Stimulated activated naive CD8-positive, alpha-beta T cell treated with anti-CD3 and anti-CD28 coated beads, Interleukin-15, Interleukin-2, amounts not matched to agents 100 ng/mL and 50 ng/mL, for 24 hours (primary cell): ENCODE results near the gene ARL8B.
A peak's percentile ranks its signal among the peaks of the same experiment; 100 is the strongest.
"Not testable (repeated sequence)": the region's sequence is repeated elsewhere in the genome, so short reads cannot be mapped to it uniquely, and the experiment has no call there.

Source experiments
- H3K27ac Mint-ChIP-seq: one replicate; pipeline ENCODE4 v1.8.0; 2021; ENCODE audit warnings: mild to moderate bottlenecking, mixed read lengths
- H3K27me3 Mint-ChIP-seq: one replicate; pipeline ENCODE4 v1.8.0; 2021; ENCODE audit warnings: mixed read lengths
- H3K36me3 Mint-ChIP-seq: one replicate; pipeline ENCODE4 v1.8.0; 2021; ENCODE audit warnings: low read depth, mixed read lengths
- H3K4me1 Mint-ChIP-seq: one replicate; pipeline ENCODE4 v1.8.0; 2021; ENCODE audit warnings: low read depth, mixed read lengths
- H3K4me3 Mint-ChIP-seq: one replicate; pipeline ENCODE4 v1.8.0; 2021; ENCODE audit warnings: mild to moderate bottlenecking, mixed read lengths
- H3K9me3 Mint-ChIP-seq: one replicate; pipeline ENCODE4 v1.8.0; 2021; ENCODE audit warnings: mixed read lengths

The ARL8B gene

DNA sequence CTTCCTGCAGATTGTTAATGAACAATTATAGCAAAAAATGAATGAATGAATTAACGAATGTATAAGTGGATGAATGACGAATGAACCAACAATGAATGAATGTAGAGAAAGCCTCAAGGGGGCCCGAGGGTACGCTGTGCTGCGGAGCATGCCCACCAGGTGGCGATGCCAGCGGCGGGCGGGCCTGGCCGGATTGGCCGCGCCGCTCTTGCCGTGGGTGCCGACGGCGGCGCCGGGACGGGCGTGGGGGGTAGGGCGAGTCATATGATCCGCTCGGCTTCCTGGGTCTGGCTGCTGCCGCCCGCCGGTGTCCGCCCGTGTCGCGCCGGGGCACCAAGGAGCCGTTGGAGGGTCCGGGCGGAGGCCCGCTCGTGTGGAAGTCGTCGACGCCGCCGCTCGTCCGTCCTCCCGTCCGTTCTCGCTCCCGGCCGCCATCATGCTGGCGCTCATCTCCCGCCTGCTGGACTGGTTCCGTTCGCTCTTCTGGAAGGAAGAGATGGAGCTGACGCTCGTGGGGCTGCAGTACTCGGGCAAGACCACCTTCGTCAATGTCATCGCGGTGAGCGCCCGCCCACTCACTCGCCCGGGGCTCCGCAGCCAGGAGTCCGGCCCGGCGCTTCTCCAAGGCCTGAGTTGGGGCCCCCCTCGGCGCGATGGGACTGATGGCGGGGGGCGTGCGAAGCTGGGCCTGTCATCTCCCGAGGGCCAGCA, at the start of gene ARL8B:
TSS of gene ARL8B (plus strand) at position 263 of the 711 bp plus-strand sequence. CDS start at position 437, 174 bp downstream.
- no peaks in the 10 kb centered on the region for H3K27me3 Mint-ChIP-seq
- peaks cover 48% of the 10 kb centered on the region for H3K4me1 Mint-ChIP-seq
- H3K36me3 Mint-ChIP-seq, result peaks cover 10% of the 10 kb centered on the region
- no peaks in the 10 kb centered on the region for H3K9me3 Mint-ChIP-seq
- H3K27ac Mint-ChIP-seq, result peak within 1 kb of the TSS; percentile 85
- H3K4me3 Mint-ChIP-seq, result peak within 1 kb of the TSS; percentile 87

DNA sequence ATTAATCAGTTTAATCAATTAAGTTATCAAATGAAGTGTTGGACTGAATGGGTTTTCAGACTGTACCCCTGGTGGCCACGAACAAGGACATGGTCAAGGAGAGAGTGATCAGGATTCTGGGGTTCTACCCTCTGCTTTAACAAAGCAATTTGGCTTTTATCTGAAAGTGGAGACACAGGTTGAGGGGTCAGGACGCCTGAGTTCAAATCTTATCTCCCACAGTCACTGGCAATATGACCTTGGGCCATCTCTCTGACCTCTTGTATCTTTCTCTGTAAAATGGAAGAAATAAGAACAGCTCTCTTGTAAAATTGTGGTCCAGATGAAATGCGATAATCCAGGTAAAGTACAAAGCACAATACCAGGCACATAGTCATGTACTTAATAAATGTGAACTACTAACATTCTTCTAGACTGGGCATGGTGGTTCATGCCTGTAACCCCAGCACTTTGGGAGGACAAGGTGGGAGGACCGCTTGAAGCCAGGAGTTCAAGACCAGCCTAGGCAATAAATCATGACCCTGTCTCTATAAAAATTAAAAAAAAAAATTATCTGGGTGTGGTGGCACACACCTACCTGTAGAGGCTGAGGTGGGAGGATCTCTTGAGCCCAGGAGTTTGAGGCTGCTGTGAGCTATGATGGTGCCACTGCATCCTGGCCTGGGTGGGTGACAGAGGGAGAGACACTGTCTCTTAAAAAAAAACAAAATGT, 48.6 kb upstream of the ARL8B start:
- Mint-ChIP-seq H3K27ac (no peak overlapping the region), H3K9me3 (no peaks in the 10 kb centered on the region), H3K4me3 (no peak overlapping the region), H3K36me3 (no peaks in the 10 kb centered on the region), H3K27me3 (peaks cover 11% of the 10 kb centered on the region), H3K4me1 (peaks cover 10% of the 10 kb centered on the region)

DNA sequence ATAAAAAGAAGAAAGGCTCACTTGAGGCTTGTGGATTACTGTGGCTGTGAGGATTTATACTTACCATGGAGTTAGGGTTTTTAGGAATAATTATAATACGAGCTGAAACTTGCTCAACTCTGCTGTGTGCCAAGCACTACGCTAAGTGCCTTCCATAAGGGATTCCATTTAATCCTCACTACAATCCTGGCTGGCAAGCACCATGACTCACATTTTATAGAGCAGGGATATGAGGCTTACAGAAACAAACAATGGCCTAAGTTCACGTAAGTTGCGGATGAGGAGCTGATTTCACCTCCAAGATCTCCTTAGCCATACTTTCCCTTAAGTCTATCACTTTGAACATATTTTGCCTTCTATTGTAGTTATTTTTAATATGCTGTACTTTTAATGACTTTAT, 43.9 kb upstream of the ARL8B start:
- Mint-ChIP-seq H3K27ac (no peak overlapping the region), H3K9me3 (no peaks in the 10 kb centered on the region), H3K27me3 (peaks cover 10% of the 10 kb centered on the region)

DNA sequence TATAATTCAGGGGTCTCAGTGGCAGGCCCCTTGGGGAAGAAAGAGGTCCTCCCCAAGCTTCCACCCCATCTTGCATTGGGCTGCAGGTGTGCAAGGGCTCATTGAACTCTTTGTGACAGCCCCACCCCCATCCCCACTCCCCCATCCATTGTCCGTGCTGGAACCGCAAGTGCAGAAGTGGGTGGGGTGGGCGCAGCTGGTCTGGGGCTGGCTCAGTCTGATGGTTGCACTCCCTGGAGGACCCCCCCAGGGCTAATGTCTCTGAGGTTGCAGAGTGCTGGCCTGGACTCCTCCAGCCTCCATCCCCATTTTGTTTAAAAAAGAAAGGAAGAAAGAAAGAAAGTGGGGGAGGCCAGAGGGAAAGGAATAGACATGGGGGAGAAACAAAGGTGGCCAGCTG, 42.3 kb upstream of the ARL8B start:
- no peak overlapping the region for H3K27ac Mint-ChIP-seq
- H3K36me3 Mint-ChIP-seq, result no peaks in the 10 kb centered on the region
- H3K27me3 Mint-ChIP-seq, result peaks cover 6% of the 10 kb centered on the region
- H3K9me3 Mint-ChIP-seq, result no peaks in the 10 kb centered on the region
- H3K4me1 Mint-ChIP-seq, result no peaks in the 10 kb centered on the region
- no peak overlapping the region for H3K4me3 Mint-ChIP-seq

More for the DNA sequence above, 43.9 kb upstream of the ARL8B start:
- Mint-ChIP-seq H3K4me1 (no peaks in the 10 kb centered on the region), H3K4me3 (no peak overlapping the region), H3K36me3 (no peaks in the 10 kb centered on the region)

DNA sequence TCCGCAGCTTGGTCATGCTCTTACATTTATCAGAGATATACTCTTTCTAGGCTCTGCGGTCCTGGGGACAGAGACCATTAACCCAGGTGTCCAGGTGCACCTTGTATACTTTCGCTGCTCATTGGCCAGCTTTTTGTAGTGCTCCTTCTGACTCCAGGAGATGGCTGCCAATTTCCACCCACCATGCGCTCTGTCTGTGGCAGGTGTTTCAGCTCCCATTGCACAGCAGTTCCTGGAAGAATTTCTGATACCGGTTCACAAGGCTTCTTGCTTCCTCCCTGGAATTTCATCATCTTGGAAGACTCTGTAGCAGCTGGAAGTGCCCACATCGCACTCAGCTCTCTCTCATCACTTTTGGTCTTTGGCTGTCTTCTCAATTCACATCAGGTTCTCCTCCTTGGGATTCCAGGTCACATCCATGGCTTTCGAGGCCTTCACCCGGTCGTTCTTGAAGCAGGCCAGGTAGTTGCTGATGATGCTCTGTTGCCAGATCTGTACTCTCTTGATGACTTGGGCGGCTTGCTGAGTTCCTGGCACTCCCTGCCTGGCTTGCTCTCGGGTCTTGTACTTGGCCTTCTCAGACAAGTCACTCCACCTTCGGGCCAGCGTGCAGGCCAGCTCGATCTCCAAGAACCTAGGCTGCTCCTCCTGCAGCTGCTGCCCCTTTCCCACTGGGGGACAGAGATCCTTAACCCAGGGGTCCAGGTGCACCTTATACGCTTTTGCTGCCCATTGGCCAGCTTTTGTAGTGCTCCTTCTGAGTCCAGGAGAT, 41.1 kb upstream of the ARL8B start:
- Mint-ChIP-seq H3K4me1 (no peaks in the 10 kb centered on the region), H3K9me3 (no peaks in the 10 kb centered on the region), H3K27ac (no peak overlapping the region), H3K36me3 (no peaks in the 10 kb centered on the region), H3K27me3 (peaks cover 6% of the 10 kb centered on the region), H3K4me3 (no peak overlapping the region)

DNA sequence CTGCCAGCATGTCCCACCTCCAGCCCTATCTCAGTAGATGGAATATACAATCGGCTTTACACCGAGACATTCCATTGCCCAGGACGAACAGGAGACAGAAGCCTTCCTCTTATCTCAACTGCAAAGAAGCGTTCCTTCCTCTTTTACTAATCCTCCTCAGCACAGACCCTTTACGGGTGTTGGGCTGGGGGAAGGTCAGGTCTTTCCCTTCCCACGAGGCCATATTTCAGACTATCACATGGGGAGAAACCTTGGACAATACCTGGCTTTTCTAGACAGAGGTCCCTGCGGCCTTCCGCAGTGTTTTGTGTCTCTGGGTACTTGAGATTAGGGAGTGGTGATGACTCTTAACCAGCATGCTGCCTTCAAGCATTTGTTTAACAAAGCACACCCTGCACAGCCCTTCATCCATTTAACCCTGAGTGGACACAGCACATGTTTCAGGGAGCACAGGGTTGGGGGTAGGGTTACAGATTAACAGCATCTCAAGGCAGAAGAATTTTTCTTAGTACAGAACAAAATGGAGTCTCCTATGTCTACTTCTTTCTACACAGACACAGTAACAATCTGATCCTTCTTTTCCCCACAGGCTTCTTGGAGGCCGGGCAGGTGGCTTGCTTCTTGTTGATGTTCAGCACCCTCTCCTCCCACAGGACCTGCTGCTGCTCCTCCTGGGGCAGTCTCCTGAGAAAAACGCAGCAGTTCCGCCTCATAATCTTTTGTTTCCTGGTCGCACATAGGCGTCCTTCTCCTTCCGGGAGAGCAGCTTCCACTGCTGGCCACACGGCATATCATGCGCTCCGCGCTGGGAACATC, 39.9 kb upstream of the ARL8B start:
- H3K4me1 Mint-ChIP-seq, H3K27ac Mint-ChIP-seq, H3K4me3 Mint-ChIP-seq, H3K27me3 Mint-ChIP-seq, H3K9me3 Mint-ChIP-seq, H3K36me3 Mint-ChIP-seq: not testable (repeated sequence)

DNA sequence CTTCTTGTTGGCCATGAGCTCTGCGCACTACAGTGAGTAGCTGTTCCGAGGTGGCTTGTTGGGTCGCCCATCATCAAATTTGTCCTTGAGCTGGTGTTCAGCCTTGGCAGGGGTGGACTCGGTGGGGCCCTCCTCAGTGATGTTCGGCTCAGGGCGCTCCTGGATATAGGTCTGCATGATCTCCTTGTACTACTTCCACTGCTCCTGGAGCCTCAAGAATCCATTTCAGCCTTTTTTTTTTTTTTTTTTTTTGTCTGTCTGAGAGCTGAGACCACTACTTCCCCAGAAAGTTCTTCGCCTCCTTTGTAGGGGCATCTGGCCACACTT, 39.3 kb upstream of the ARL8B start:
- no peak overlapping the region for H3K27ac Mint-ChIP-seq
- H3K4me3 Mint-ChIP-seq, result no peak overlapping the region
- H3K9me3 Mint-ChIP-seq, result no peaks in the 10 kb centered on the region
- peaks cover 6% of the 10 kb centered on the region for H3K27me3 Mint-ChIP-seq
- H3K36me3 Mint-ChIP-seq, result no peaks in the 10 kb centered on the region
- no peaks in the 10 kb centered on the region for H3K4me1 Mint-ChIP-seq

DNA sequence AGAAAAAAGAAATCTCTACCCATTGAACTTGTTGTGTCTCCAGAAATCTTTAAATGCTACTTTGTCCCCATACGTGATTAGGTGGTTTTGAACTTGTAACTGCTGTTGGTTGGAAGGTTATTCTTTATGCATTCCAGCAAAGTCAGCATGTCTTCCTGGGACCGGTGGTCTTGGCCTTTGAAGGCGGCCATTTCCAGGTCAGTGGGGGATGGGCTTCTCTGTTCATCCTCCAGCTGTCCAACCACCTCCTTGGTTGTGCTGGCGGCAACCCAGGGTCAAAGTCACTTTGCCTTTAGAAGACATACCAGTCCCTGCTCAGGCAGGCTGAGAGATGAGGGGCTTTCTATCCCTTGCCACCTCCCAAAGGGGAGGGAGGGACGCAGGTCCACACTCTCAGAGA, 37.9 kb upstream of the ARL8B start:
- H3K4me3 Mint-ChIP-seq, result no peak overlapping the region
- no peaks in the 10 kb centered on the region for H3K9me3 Mint-ChIP-seq
- no peaks in the 10 kb centered on the region for H3K36me3 Mint-ChIP-seq
- H3K4me1 Mint-ChIP-seq, result no peaks in the 10 kb centered on the region
- no peak overlapping the region for H3K27ac Mint-ChIP-seq
- H3K27me3 Mint-ChIP-seq, result peaks cover 6% of the 10 kb centered on the region

DNA sequence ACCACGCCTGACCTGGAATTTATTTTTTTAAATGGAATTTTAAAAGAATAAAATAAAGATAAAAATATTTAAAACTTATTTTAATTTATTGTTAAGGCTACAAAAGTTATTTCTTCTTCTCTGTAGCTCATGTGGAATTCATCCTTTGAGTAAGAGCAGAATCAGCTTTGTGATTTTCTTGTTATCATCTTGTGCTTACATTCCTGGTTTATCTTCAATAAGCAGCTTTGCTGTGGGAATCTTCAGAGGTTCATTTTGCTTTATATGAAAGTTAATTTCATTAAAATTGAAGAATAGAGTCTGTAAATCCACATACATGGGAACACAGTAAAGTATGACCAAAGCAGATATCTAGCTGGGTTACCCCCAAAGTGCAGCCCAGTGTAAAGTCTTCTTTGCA, 35.4 kb upstream of the ARL8B start:
- Mint-ChIP-seq H3K4me1 (no peaks in the 10 kb centered on the region), H3K9me3 (no peaks in the 10 kb centered on the region), H3K27me3 (peaks cover 14% of the 10 kb centered on the region), H3K36me3 (no peaks in the 10 kb centered on the region), H3K27ac (no peak overlapping the region), H3K4me3 (no peak overlapping the region)

DNA sequence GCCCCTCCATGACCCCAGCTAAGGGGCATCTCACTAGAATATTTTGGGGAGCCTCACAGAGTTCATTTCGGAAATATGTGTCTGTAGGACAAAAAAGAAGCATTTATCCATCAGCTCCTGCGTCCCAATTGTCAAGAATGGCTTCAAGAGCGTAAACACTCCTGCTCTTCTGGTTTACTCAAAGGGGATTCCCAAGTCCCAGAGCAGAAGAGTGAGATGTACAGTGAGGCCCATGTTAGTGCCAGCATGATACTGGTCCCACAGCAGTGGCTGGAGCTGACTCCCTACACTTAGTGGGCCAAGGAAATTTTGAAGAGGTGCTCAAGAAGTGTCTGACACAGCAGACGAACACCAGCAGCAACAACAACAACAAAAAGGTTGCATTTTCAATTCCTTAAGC, 34.9 kb upstream of the ARL8B start:
- Mint-ChIP-seq H3K9me3 (no peaks in the 10 kb centered on the region), H3K36me3 (no peaks in the 10 kb centered on the region), H3K27me3 (peaks cover 14% of the 10 kb centered on the region), H3K4me3 (no peak overlapping the region), H3K27ac (no peak overlapping the region), H3K4me1 (no peaks in the 10 kb centered on the region)

DNA sequence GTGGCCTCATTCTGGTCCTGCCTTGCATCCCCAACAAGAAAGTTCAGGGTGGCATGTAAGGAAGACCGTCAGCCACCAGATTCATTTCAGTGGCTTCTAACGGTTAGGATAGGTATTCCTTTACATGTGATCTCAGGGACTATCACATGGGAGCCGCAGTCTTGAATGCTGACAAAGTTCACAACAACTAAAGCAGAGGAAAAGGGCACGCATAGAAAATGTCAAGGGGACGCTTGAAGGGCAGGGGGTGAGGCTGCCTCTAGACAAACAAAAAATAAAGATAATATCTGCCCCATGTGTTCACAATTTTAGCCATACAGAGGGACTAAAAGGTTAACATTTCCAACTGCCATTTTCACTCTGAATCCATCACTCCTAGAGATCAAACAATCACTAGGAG, 31.9 kb upstream of the ARL8B start:
- H3K9me3 Mint-ChIP-seq, result no peaks in the 10 kb centered on the region
- H3K27me3 Mint-ChIP-seq, result peaks cover 18% of the 10 kb centered on the region
- no peaks in the 10 kb centered on the region for H3K4me1 Mint-ChIP-seq
- H3K4me3 Mint-ChIP-seq, result no peak overlapping the region
- no peak overlapping the region for H3K27ac Mint-ChIP-seq
- no peaks in the 10 kb centered on the region for H3K36me3 Mint-ChIP-seq

DNA sequence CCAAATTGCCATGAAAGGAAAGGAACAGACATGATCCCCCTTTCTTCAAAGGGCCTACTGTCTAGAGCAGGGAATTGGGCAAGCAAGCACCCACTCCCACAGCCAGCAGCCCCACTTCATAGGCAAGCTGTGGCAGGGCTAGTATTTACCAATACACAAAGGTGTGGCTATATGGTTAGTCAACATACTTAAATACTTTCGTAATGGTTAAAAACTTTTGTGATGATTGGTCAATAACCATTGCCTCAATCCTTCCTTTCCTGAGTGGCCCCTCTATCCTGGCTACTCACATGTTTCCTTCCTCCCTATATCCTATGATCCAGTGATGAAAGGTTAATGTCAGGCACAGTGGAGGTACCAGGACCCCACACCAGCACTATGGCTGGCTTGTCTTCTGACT, 30.1 kb upstream of the ARL8B start:
- no peak overlapping the region for H3K4me3 Mint-ChIP-seq
- H3K4me1 Mint-ChIP-seq, result no peaks in the 10 kb centered on the region
- no peaks in the 10 kb centered on the region for H3K9me3 Mint-ChIP-seq
- no peaks in the 10 kb centered on the region for H3K36me3 Mint-ChIP-seq
- no peak overlapping the region for H3K27ac Mint-ChIP-seq
- H3K27me3 Mint-ChIP-seq, result peaks cover 33% of the 10 kb centered on the region

DNA sequence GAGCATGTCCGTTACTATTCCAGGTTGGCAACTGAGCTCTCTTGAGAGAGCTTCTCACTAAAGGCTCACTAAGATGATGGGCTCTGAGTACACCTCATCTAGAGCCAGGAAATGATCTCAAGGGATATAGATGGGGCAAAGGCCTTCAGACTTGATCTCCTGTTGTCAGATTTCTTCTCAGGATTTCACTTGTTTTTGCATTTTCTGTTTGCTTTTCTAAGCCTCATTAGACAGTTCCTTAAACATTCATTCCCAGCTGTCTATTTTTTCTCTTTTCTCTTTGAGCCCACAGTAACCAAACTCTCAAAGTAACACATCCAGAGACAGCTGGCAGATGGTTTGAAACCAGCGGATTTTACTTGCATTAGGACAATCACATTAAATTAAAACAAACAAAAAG, 28.4 kb upstream of the ARL8B start:
- Mint-ChIP-seq H3K27me3 (peaks cover 38% of the 10 kb centered on the region), H3K27ac (no peak overlapping the region), H3K9me3 (no peaks in the 10 kb centered on the region), H3K36me3 (no peaks in the 10 kb centered on the region), H3K4me3 (no peak overlapping the region), H3K4me1 (no peaks in the 10 kb centered on the region)

DNA sequence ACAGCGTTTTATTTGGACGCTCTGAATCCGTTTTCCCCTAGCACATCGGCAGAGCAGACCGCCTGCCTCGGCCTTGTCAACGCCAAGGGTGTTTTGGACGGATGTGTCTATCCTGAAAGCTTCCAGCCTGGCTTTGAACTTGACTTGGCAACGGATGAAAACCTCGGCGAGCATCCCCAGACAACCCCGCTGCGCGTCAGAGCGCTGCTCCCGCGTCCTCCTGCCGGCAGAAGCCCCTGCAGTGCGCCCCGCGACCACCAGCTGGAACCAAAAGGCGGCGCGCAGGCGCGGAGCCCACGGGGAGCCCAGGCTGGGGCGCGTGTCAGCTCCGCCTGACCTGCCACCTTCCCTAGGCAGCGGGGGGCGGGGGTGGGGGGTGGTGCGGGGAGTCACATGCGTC, 26.2 kb upstream of the ARL8B start:
- peaks cover 32% of the 10 kb centered on the region for H3K27me3 Mint-ChIP-seq

More for the DNA sequence above, 26.2 kb upstream of the ARL8B start:
- Mint-ChIP-seq H3K4me3 (peak overlapping the region; percentile 25), H3K36me3 (no peaks in the 10 kb centered on the region), H3K4me1 (no peaks in the 10 kb centered on the region), H3K9me3 (no peaks in the 10 kb centered on the region), H3K27ac (no peak overlapping the region)
